SU-DHL-6 (cell line): ENCODE data around the gene IAPP.

Experiments
- H2AFZ ChIP-seq: fragments of 200-600 bp; sonication (generic); 2 replicates; pipeline ENCODE4 v1.6.1; 2014; ENCODE audit warnings: low read depth, mild to moderate bottlenecking, moderate library complexity, mixed read lengths, antibody characterized with exemption, low read length; ENCODE audit not compliant: severe bottlenecking
- H3F3A ChIP-seq: fragments of 200-600 bp; shearing (Covaris generic); 2 replicates; pipeline ENCODE4 v1.6.0; 2016; ENCODE audit warnings: antibody characterized with exemption, mild to moderate bottlenecking; ENCODE audit not compliant: insufficient read depth
- H3K27ac ChIP-seq: fragments of 200-600 bp; sonication (generic); 2 replicates; pipeline ENCODE4 v1.5.1; 2016; ENCODE audit warnings: low read depth, mild to moderate bottlenecking, low read length, moderate library complexity, mixed read lengths
- H3K27me3 ChIP-seq: fragments of 200-600 bp; sonication (generic), shearing (Covaris generic); 2 replicates; pipeline ENCODE4 v1.6.0; 2014; ENCODE audit warnings: mild to moderate bottlenecking, low read length
- H3K36me3 ChIP-seq: fragments of 200-600 bp; sonication (generic); 2 replicates; pipeline ENCODE4 v1.6.1; 2014; ENCODE audit warnings: mild to moderate bottlenecking, low read length, mixed read lengths
- H3K4me2 ChIP-seq: fragments of 300-600, 200-600 bp; shearing (Covaris generic), sonication (generic); 2 replicates; pipeline ENCODE4 v1.6.0; 2014; ENCODE audit warnings: low read length, low read depth, mild to moderate bottlenecking; ENCODE audit not compliant: poor library complexity, severe bottlenecking
- H3K4me3 ChIP-seq: fragments of 200-600 bp; sonication (generic); 2 replicates; pipeline ENCODE4 v1.5.1; 2014; ENCODE audit warnings: antibody characterized with exemption, low read length, mild to moderate bottlenecking, mixed read lengths; ENCODE audit not compliant: insufficient read depth, poor library complexity, severe bottlenecking
- H3K79me2 ChIP-seq: fragments of 200-600 bp; sonication (generic); 2 replicates; pipeline ENCODE4 v1.6.1; 2014; ENCODE audit warnings: mild to moderate bottlenecking, low read length, moderate library complexity; ENCODE audit not compliant: insufficient read depth
- H3K9ac ChIP-seq: fragments of 200-600 bp; sonication (generic); 2 replicates; pipeline ENCODE4 v1.7.0; 2014; ENCODE audit warnings: mild to moderate bottlenecking, low read length
- H3K9me2 ChIP-seq: fragments of 200-600 bp; sonication (generic); replicated peaks from 2 replicates; pipeline ENCODE4 v1.6.1; 2014; ENCODE audit warnings: low read length; ENCODE audit not compliant: insufficient read depth
- H3K9me3 ChIP-seq: fragments of 200-600 bp; sonication (generic); 2 replicates; pipeline ENCODE4 v1.6.1; 2014; ENCODE audit warnings: low read length, mixed read lengths; ENCODE audit not compliant: insufficient read depth
- H4K20me1 ChIP-seq: fragments of 200-600 bp; sonication (generic); 2 replicates; pipeline ENCODE4 v1.6.1; 2014; ENCODE audit warnings: low read depth, mild to moderate bottlenecking, antibody characterized with exemption, low read length, moderate library complexity, mixed read lengths
- EZH2phosphoT487 ChIP-seq: fragments of 200-600 bp; sonication (generic), shearing (Covaris generic); conservative IDR thresholded peaks from 2 replicates; pipeline ENCODE4 v1.6.1; 2018; ENCODE audit warnings: mild to moderate bottlenecking, antibody characterized with exemption, low read length, moderate library complexity, mixed read lengths
- TF ChIP-seq, protein P1 (sequence below): fragments of 200-600 bp; sonication (generic); IDR thresholded peaks from one replicate; pipeline ENCODE4 v1.5.1; 2017; ENCODE audit warnings: antibody characterized with exemption, mild to moderate bottlenecking, low read length, moderate library complexity; ENCODE audit not compliant: insufficient read depth, poor library complexity, severe bottlenecking

IAPP gene

DNA sequence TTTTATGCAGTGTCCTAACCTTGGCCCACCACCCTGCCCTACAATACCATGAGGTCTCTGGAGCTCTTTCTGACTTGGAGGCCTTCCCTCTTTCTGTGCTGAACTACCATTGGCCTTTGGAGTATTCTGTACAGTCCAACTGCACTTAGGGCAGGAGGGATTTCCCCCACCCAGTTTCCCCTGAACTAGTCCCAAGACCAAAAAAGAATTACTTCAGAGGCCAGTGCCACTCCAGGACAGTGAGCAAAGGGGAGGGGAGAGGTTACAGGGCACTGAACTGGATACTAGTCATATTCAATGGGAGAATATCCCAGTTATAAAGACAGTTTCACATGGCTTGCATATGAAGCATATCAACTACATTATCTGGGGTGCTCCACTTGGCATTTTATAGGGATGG is 44.1 kb upstream of the IAPP start:
- no peak for TF ChIP-seq EZH2phosphoT487
- TF ChIP-seq, protein P1, sequence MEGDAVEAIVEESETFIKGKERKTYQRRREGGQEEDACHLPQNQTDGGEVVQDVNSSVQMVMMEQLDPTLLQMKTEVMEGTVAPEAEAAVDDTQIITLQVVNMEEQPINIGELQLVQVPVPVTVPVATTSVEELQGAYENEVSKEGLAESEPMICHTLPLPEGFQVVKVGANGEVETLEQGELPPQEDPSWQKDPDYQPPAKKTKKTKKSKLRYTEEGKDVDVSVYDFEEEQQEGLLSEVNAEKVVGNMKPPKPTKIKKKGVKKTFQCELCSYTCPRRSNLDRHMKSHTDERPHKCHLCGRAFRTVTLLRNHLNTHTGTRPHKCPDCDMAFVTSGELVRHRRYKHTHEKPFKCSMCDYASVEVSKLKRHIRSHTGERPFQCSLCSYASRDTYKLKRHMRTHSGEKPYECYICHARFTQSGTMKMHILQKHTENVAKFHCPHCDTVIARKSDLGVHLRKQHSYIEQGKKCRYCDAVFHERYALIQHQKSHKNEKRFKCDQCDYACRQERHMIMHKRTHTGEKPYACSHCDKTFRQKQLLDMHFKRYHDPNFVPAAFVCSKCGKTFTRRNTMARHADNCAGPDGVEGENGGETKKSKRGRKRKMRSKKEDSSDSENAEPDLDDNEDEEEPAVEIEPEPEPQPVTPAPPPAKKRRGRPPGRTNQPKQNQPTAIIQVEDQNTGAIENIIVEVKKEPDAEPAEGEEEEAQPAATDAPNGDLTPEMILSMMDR, result no peak
- H3K4me2 ChIP-seq, result no peak overlapping the region
- H3K27ac ChIP-seq, result no peak overlapping the region
- no peaks in the 10 kb centered on the region for H3K36me3 ChIP-seq
- no peak overlapping the region for H3K9ac ChIP-seq
- H3K4me3 ChIP-seq, result no peak overlapping the region
- no peaks in the 10 kb centered on the region for H3K79me2 ChIP-seq
- peaks cover 18% of the 10 kb centered on the region; the same call in 1 of the 2 replicates for H3K9me3 ChIP-seq
- no peaks in the 10 kb centered on the region for H3F3A ChIP-seq
- no peaks in the 10 kb centered on the region for H3K27me3 ChIP-seq
- no peaks in the 10 kb centered on the region for H4K20me1 ChIP-seq
- H2AFZ ChIP-seq, result no peak overlapping the region
- no peaks in the 10 kb centered on the region for H3K9me2 ChIP-seq

DNA sequence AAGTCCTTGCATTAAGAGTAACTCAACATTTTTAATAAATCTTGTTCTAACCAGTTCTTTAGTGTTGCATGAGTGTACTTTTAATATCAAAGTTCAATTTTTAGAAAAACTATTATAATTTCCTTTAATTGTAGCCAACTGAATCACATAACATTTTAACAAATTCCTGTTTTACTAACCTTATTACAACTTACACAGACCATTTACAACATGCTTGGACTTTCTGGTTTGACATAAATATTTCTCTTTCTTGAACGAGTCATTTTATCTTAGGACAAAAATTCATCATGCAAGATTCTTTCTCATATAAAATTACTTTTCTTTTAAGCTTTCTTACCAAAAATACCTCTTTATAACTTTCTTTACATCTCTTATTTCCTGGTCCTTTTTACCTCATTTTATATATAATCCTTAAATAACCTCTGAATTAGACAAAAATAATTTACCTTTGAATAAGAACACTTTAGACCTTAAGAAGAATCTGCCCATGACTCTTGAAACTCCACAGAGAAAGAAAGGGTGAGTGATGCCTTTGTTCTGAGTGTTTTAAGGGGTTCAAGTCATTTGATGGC is 41.9 kb upstream of the IAPP start:
- no peaks in the 10 kb centered on the region; the same call in 1 of the 2 replicates for H3K9me2 ChIP-seq
- H3K4me3 ChIP-seq, result no peak overlapping the region
- H3K79me2 ChIP-seq, result no peaks in the 10 kb centered on the region
- peaks cover 18% of the 10 kb centered on the region; the same call in 1 of the 2 replicates for H3K9me3 ChIP-seq
- no peaks in the 10 kb centered on the region for H3K36me3 ChIP-seq
- no peak overlapping the region for H3K27ac ChIP-seq
- H3K27me3 ChIP-seq, result no peaks in the 10 kb centered on the region
- no peaks in the 10 kb centered on the region for H3F3A ChIP-seq
- no peak overlapping the region for H2AFZ ChIP-seq
- no peak overlapping the region for H3K9ac ChIP-seq
- no peak overlapping the region for H3K4me2 ChIP-seq
- TF ChIP-seq EZH2phosphoT487, result no peak
- TF ChIP-seq, protein P1, result no peak
- no peaks in the 10 kb centered on the region for H4K20me1 ChIP-seq

DNA sequence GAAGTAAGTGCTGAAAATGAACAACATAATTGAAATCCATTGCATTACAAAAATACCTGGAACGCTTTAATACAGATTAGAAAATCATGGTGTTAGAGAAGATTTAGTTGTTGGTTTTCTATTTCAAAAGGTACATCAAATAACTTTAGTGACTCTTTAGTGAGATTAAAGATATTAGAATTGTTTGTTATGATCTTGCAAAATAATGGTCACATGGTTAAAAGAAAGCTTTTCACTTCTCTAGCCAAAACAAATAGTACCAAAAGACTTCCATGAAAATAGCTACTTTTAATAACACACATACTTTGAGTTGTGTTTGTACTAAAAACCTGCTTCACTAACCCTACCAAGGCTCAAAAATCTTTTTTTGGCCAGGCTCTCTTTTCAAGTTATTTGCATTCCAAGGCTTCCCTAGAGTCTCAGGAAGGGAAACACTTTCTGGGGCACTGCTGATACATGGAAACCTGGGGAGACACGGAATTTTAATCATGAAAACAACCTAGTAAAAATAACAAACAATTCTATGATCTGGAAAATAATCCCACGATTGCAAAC is 37.9 kb upstream of the IAPP start, which contains the start of gene SLCO1A2:
TSS of gene SLCO1A2 (minus strand) at position 147 of the 555 bp plus-strand sequence. CDS start 270 bp downstream, outside the sequence.
- TF ChIP-seq, protein P1, result no peak
- TF ChIP-seq EZH2phosphoT487, result no peak
- no peaks in the 10 kb centered on the region; the same call in 1 of the 2 replicates for H3K9me2 ChIP-seq
- no peaks in the 10 kb centered on the region for H3F3A ChIP-seq
- no peak within 1 kb of the TSS for H3K4me3 ChIP-seq
- H3K27me3 ChIP-seq, result no peaks in the 10 kb centered on the region
- no peaks in the 10 kb centered on the region for H3K36me3 ChIP-seq
- no peak within 1 kb of the TSS for H3K27ac ChIP-seq
- H3K9me3 ChIP-seq, result peaks cover 16% of the 10 kb centered on the region; the same call in 1 of the 2 replicates
- H3K4me2 ChIP-seq, result no peak within 1 kb of the TSS
- no peaks in the 10 kb centered on the region for H3K79me2 ChIP-seq
- H4K20me1 ChIP-seq, result no peaks in the 10 kb centered on the region
- no peak within 1 kb of the TSS for H3K9ac ChIP-seq
- H2AFZ ChIP-seq, result no peak within 1 kb of the TSS
